HFFc6 (cell line): Measurements from ENCODE around the gene INIP. TPM values are rescaled to one million over a fixed set of nuclear protein-coding genes. Genes with fewer than 3 reads are reported as not detected.
"Not testable (repeated sequence)": the region's sequence is repeated elsewhere in the genome, so short reads cannot be mapped to it uniquely, and the experiment has no call there.

Experiments
- DNase-seq: peaks from one replicate; pipeline ENCODE4 v3.0.0-alpha.2; 2018
- H3K27ac Mint-ChIP-seq: 2 replicates; pipeline ENCODE4 v1.8.0; 2020; ENCODE audit warnings: mild to moderate bottlenecking, mixed read lengths
- H3K27me3 Mint-ChIP-seq: 2 replicates; pipeline ENCODE4 v1.8.0; 2021; ENCODE audit warnings: mild to moderate bottlenecking, moderate library complexity, mixed read lengths; ENCODE audit not compliant: insufficient read depth
- H3K36me3 Mint-ChIP-seq: 2 replicates; pipeline ENCODE4 v1.8.0; 2021; ENCODE audit warnings: low read depth, mixed read lengths
- H3K4me1 Mint-ChIP-seq: 2 replicates; pipeline ENCODE4 v1.8.0; 2020; ENCODE audit warnings: low read depth, mixed read lengths
- H3K4me3 Mint-ChIP-seq: 2 replicates; pipeline ENCODE4 v1.8.0; 2020; ENCODE audit warnings: mild to moderate bottlenecking, moderate library complexity, mixed read lengths
- H3K9me3 Mint-ChIP-seq: 2 replicates; pipeline ENCODE4 v1.8.0; 2020; ENCODE audit warnings: mild to moderate bottlenecking, mixed read lengths
- total RNA-seq, 6 experiments: library from RNA; stranded (reverse); fragmentation: NEBNext Ultra II Directional; extraction: Animal tissue kit (Norgen Biotek cat#: 25700); gene quantifications; 2 replicates in 1 of 6; 3 replicates in 5 of 6; pipeline ENCODE4 v1.2.3, GENCODE V29; 2021
- TF ChIP-seq, protein P1 (sequence below): fragments of 200-600 bp; sonication (generic); IDR thresholded peaks from 2 replicates; pipeline ENCODE4 v1.5.0; 2021; ENCODE audit warnings: antibody characterized with exemption, mild to moderate bottlenecking

Gene INIP
- total RNA-seq, 6 experiments from 2014 or later = 23.6 to 26.8 (median 25.0) TPM

- peaks cover 5% of the 10 kb centered on the region for H3K27me3 Mint-ChIP-seq
- no peaks in the 10 kb centered on the region for H3K36me3 Mint-ChIP-seq
- TF ChIP-seq, protein P1, sequence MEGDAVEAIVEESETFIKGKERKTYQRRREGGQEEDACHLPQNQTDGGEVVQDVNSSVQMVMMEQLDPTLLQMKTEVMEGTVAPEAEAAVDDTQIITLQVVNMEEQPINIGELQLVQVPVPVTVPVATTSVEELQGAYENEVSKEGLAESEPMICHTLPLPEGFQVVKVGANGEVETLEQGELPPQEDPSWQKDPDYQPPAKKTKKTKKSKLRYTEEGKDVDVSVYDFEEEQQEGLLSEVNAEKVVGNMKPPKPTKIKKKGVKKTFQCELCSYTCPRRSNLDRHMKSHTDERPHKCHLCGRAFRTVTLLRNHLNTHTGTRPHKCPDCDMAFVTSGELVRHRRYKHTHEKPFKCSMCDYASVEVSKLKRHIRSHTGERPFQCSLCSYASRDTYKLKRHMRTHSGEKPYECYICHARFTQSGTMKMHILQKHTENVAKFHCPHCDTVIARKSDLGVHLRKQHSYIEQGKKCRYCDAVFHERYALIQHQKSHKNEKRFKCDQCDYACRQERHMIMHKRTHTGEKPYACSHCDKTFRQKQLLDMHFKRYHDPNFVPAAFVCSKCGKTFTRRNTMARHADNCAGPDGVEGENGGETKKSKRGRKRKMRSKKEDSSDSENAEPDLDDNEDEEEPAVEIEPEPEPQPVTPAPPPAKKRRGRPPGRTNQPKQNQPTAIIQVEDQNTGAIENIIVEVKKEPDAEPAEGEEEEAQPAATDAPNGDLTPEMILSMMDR = no peak
- H3K27ac Mint-ChIP-seq = no peak overlapping the region
- DNase-seq = no peak
- H3K4me3 Mint-ChIP-seq = no peak overlapping the region
- no peaks in the 10 kb centered on the region for H3K9me3 Mint-ChIP-seq
- peaks cover 16% of the 10 kb centered on the region for H3K4me1 Mint-ChIP-seq
These were observed 17.0 kb upstream of the INIP start for GRCh38 chr9:112734892-112735291.

DNA sequence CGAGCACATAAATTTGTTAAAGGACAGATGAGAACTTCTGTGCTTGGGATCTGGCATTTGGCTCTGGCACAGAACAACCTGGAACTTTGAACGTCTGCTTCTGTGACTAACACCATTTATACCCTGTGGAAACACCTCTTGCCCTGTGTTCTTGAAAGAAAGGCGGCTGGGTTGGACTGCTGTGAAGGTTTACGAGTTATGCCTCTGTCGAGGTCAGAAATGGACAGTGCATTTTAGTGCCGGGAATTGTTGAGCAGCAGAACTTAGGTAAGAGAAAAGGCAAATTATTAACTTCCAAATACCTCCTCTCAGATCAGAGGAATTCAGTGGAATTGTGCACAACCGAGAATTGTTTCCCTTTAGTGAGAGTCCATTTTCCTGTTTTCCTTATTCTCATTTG, 14.1 kb upstream of the INIP start:
- no peak overlapping the region for H3K4me3 Mint-ChIP-seq
- H3K9me3 Mint-ChIP-seq = no peaks in the 10 kb centered on the region
- no peak for DNase-seq
- TF ChIP-seq, protein P1 = no peak
- H3K36me3 Mint-ChIP-seq = no peaks in the 10 kb centered on the region
- H3K27me3 Mint-ChIP-seq = peaks cover 5% of the 10 kb centered on the region
- H3K4me1 Mint-ChIP-seq = peaks cover under 1% of the 10 kb centered on the region
- no peak overlapping the region for H3K27ac Mint-ChIP-seq

DNA sequence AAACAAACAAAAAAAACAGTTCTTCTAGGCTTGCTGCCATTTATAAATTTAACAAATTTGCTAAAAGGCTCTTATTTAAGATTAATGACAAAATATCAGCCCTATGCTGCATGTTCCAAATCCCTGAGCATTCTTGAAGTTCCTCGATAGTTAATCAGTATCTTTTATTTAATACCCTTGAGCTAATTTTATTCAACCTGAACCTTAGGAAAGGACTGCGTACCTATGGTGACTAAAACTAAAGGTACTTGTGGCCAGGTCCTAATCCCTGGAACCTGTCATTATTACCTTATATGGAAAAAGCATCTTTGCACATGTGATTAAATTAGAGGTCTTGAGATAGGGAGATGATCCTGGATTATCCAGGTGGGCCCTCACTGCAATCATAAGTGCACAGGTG, 10.5 kb upstream of the INIP start:
- Mint-ChIP-seq H3K9me3 (no peaks in the 10 kb centered on the region), H3K4me1 (no peaks in the 10 kb centered on the region), H3K4me3 (no peak overlapping the region), H3K27me3 (peaks cover 5% of the 10 kb centered on the region), H3K36me3 (no peaks in the 10 kb centered on the region), H3K27ac (no peak overlapping the region)
- TF ChIP-seq, protein P1 = no peak
- no peak for DNase-seq

- DNase-seq = no peak
- Mint-ChIP-seq H3K4me1 (no peaks in the 10 kb centered on the region), H3K36me3 (no peaks in the 10 kb centered on the region), H3K9me3 (no peaks in the 10 kb centered on the region), H3K27ac (no peak overlapping the region), H3K27me3 (no peaks in the 10 kb centered on the region; the same call in 1 of the 2 replicates), H3K4me3 (no peak overlapping the region)
- TF ChIP-seq, protein P1 = no peak
These were observed 8.5 kb upstream of the INIP start for GRCh38 chr9:112726428-112726827.

DNA sequence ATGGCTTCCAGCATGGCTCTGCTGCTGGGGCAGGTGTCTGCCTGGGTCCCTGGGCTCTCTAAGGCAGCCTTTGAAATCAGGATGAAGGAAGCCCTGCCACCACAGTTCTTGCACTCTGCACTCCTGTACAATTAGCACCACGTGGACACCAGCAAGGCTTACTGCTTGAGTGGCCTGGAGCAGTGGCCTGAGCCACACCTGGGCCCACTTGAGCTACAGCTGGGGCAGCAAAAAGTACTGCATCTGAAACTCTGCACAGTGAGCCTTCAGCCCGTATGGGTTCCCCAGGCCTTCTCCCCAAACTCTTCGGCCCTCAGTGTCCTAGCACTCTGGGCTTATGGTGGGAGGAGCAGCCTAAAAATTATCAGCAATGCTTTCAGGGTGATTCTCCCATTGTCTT, 8.0 kb upstream of the INIP start:
- H3K27ac Mint-ChIP-seq = no peak overlapping the region
- H3K4me1 Mint-ChIP-seq = no peaks in the 10 kb centered on the region
- no peaks in the 10 kb centered on the region for H3K9me3 Mint-ChIP-seq
- no peaks in the 10 kb centered on the region; the same call in 1 of the 2 replicates for H3K27me3 Mint-ChIP-seq
- DNase-seq = no peak
- H3K36me3 Mint-ChIP-seq = no peaks in the 10 kb centered on the region
- TF ChIP-seq, protein P1 = no peak
- no peak overlapping the region for H3K4me3 Mint-ChIP-seq

- H3K4me3 Mint-ChIP-seq, H3K36me3 Mint-ChIP-seq, H3K9me3 Mint-ChIP-seq, H3K27me3 Mint-ChIP-seq, H3K27ac Mint-ChIP-seq, DNase-seq: not testable (repeated sequence)
- peaks cover 14% of the 10 kb centered on the region for H3K4me1 Mint-ChIP-seq
These were observed 4.8 kb upstream of the INIP start for GRCh38 chr9:112722749-112723148.
